PC-9 (cell line): Measurements from ENCODE around the gene DPYD. TPM values are rescaled to one million over a fixed set of nuclear protein-coding genes. Genes with fewer than 3 reads are reported as not detected.

Source experiments
- BruUV-seq: library from RNA; stranded (reverse); fragments of 400-500 nt; replicated peaks from 2 replicates; lab custom pipeline; 2021; lab: Mats Ljungman, UMichigan
- CTCF ChIA-PET: fragments of 300-600 bp; sonication (Branson Sonifier 250); formaldehyde crosslinking; loops from one replicate; lab custom pipeline; 2022; ENCODE audit warnings: antibody characterized with exemption; lab: Charles Lee
- POLR2A ChIA-PET: fragments of 300-600 bp; sonication (Branson Sonifier 250); formaldehyde crosslinking; loops from one replicate; lab custom pipeline; 2022; ENCODE audit warnings: antibody characterized with exemption; ENCODE audit not compliant: unreplicated experiment; lab: Charles Lee
- DNase-seq, 2 experiments: peaks; one replicate each; pipeline versions ENCODE4 v3.0.0 to v3.0.0-alpha.2; 2015 to 2022; ENCODE audit warnings: mixed read lengths in 1 of 2
- H2AFZ ChIP-seq: fragments of 200-600 bp; sonication (generic); 2 replicates; pipeline ENCODE4 v1.8.1; 2017; ENCODE audit warnings: antibody characterized with exemption
- H3F3A ChIP-seq: fragments of 200-600 bp; sonication (generic); 2 replicates; pipeline ENCODE4 v1.8.1; 2017; ENCODE audit warnings: antibody characterized with exemption, mild to moderate bottlenecking, low read depth; ENCODE audit not compliant: insufficient read depth
- H3K27ac ChIP-seq: fragments of 200-600 bp; sonication (generic); 2 replicates; pipeline ENCODE4 v1.6.1; 2016; ENCODE audit warnings: mixed run types
- H3K27me3 ChIP-seq: fragments of 200-600 bp; sonication (generic); 2 replicates; pipeline ENCODE4 v1.6.1; 2016; ENCODE audit warnings: low read depth, mixed run types; ENCODE audit not compliant: insufficient read depth
- H3K36me3 ChIP-seq: fragments of 200-600 bp; sonication (generic); 2 replicates; pipeline ENCODE4 v1.6.1; 2016; ENCODE audit warnings: low read depth, mixed run types
- H3K4me1 ChIP-seq: fragments of 200-600 bp; sonication (generic); replicated peaks from 2 replicates; pipeline ENCODE4 v1.6.1; 2016; ENCODE audit warnings: mixed run types; ENCODE audit not compliant: insufficient read depth
- H3K4me2 ChIP-seq: fragments of 200-600 bp; sonication (generic); 2 replicates; pipeline ENCODE4 v1.6.1; 2017; ENCODE audit warnings: mixed run types
- H3K4me3 ChIP-seq: fragments of 200-600 bp; sonication (generic); 2 replicates; pipeline ENCODE4 v1.6.1; 2016; ENCODE audit warnings: mixed run types
- H3K79me2 ChIP-seq: fragments of 200-600 bp; sonication (generic); 2 replicates; pipeline ENCODE4 v1.6.1; 2017; ENCODE audit warnings: low read depth, mixed run types
- H3K9me2 ChIP-seq: fragments of 200-600 bp; sonication (generic); 2 replicates; pipeline ENCODE4 v1.8.1; 2017; ENCODE audit warnings: mild to moderate bottlenecking; ENCODE audit not compliant: insufficient read depth
- H3K9me3 ChIP-seq: fragments of 200-600 bp; sonication (generic); 2 replicates; pipeline ENCODE4 v1.8.1; 2016; ENCODE audit warnings: low read depth; ENCODE audit not compliant: insufficient read depth
- H4K20me1 ChIP-seq: fragments of 200-600 bp; sonication (generic); 2 replicates; pipeline ENCODE4 v1.8.1; 2017; ENCODE audit not compliant: insufficient read depth
- EZH2 ChIP-seq: fragments of 200-600 bp; sonication (generic); IDR thresholded peaks from 2 replicates; pipeline ENCODE4 v1.8.0; 2017; ENCODE audit warnings: antibody characterized with exemption, low read depth
- intact Hi-C: fragments of 100-400 bp; cut with micrococcal nuclease; formaldehyde crosslinking; loops from one replicate; pipeline ENCODE4 v1.10.0; 2022; ENCODE audit not compliant: unreplicated experiment
- total RNA-seq: library from RNA; stranded (reverse); gene quantifications from 2 replicates; pipeline ENCODE4 v1.2.3, GENCODE V29; 2021
- TF ChIP-seq, protein P1 (sequence below): fragments of 200-600 bp; sonication (generic); conservative IDR thresholded peaks from 2 replicates; pipeline ENCODE4 v1.6.1; 2017; ENCODE audit warnings: mixed run types, antibody characterized with exemption, mild to moderate bottlenecking, moderate library complexity

DPYD gene
- total RNA-seq, 1 experiment from 2014 or later: 24.1 TPM

DNA sequence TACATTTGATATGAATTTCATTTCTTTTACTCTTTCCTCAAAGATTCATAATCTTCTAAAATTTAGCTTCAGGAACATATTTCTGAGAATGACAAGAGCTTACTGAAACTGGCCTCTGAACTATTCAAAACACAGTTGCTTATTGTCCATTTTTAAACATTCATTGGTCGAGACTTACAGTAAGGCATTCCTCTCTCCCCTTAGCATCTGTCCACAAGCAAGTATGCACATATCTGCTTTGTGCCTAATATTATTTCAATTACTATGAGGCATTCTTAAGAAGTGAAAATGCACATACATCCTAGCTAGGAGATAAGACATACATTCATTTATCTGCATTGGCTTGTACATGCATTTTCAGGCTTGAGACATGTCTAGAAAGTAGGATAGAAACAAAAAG, 710.5 kb downstream of the DPYD start:
- no peak for DNase-seq
- Histone ChIP-seq H3F3A (no peaks in the 10 kb centered on the region), H3K4me3 (no peak overlapping the region), H3K27ac (no peak overlapping the region), H2AFZ (peak overlapping the region; percentile 7; the same call in 1 of the 2 replicates), H3K27me3 (no peaks in the 10 kb centered on the region), H3K4me2 (no peak overlapping the region), H4K20me1 (no peaks in the 10 kb centered on the region), H3K9me3 (no peaks in the 10 kb centered on the region), H3K4me1 (no peaks in the 10 kb centered on the region), H3K36me3 (no peaks in the 10 kb centered on the region), H3K79me2 (no peaks in the 10 kb centered on the region), H3K9me2 (no peaks in the 10 kb centered on the region)
- CTCF ChIA-PET: no interaction called here
- POLR2A ChIA-PET: no interaction called here
- BruUV-seq: no TSS peak
- intact Hi-C loops: no loop called here
- TF ChIP-seq, protein P1, sequence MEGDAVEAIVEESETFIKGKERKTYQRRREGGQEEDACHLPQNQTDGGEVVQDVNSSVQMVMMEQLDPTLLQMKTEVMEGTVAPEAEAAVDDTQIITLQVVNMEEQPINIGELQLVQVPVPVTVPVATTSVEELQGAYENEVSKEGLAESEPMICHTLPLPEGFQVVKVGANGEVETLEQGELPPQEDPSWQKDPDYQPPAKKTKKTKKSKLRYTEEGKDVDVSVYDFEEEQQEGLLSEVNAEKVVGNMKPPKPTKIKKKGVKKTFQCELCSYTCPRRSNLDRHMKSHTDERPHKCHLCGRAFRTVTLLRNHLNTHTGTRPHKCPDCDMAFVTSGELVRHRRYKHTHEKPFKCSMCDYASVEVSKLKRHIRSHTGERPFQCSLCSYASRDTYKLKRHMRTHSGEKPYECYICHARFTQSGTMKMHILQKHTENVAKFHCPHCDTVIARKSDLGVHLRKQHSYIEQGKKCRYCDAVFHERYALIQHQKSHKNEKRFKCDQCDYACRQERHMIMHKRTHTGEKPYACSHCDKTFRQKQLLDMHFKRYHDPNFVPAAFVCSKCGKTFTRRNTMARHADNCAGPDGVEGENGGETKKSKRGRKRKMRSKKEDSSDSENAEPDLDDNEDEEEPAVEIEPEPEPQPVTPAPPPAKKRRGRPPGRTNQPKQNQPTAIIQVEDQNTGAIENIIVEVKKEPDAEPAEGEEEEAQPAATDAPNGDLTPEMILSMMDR: no peak
- TF ChIP-seq EZH2: no peak

- no peaks in the 10 kb centered on the region for H3K79me2 ChIP-seq
- H3K36me3 ChIP-seq: no peaks in the 10 kb centered on the region
- no peaks in the 10 kb centered on the region for H3K4me1 ChIP-seq
- H3K27ac ChIP-seq: no peak overlapping the region
- no peak for TF ChIP-seq EZH2
- TF ChIP-seq, protein P1: no peak
- no TSS peak for BruUV-seq
- no peak overlapping the region for H3K4me3 ChIP-seq
- H3K9me2 ChIP-seq: no peaks in the 10 kb centered on the region
- H4K20me1 ChIP-seq: no peaks in the 10 kb centered on the region
- no peak overlapping the region for H2AFZ ChIP-seq
- intact Hi-C loops: no loop called here
- H3K9me3 ChIP-seq: no peaks in the 10 kb centered on the region
- H3K27me3 ChIP-seq: no peaks in the 10 kb centered on the region
- H3F3A ChIP-seq: no peaks in the 10 kb centered on the region
- H3K4me2 ChIP-seq: no peak overlapping the region
- no peak for DNase-seq
- POLR2A ChIA-PET: interaction anchor here (0.6 to 0.7 kb wide), 2 partner anchors 9 to 19 kb away, joined by 6 read pairs; no protein-coding TSS in a partner anchor
- CTCF ChIA-PET: no interaction called here
Measured at GRCh38 chr1:97209381-97209957, 711.4 kb downstream of the DPYD start.

- no peak for DNase-seq
- no peaks in the 10 kb centered on the region for H3K36me3 ChIP-seq
Measured at GRCh38 chr1:97207868-97208267, 713.0 kb downstream of the DPYD start.

More at GRCh38 chr1:97207868-97208267, 713.0 kb downstream of the DPYD start:
- no peaks in the 10 kb centered on the region for H3K4me1 ChIP-seq
- POLR2A ChIA-PET: no interaction called here
- H3K4me2 ChIP-seq: no peak overlapping the region
- no peak for TF ChIP-seq EZH2
- TF ChIP-seq, protein P1: no peak
- no peaks in the 10 kb centered on the region for H3K79me2 ChIP-seq
- no peak overlapping the region for H3K27ac ChIP-seq
- CTCF ChIA-PET: no interaction called here
- intact Hi-C loops: no loop called here
- H3K27me3 ChIP-seq: no peaks in the 10 kb centered on the region
- H4K20me1 ChIP-seq: no peaks in the 10 kb centered on the region
- no peak overlapping the region for H2AFZ ChIP-seq
- H3K4me3 ChIP-seq: no peak overlapping the region
- no TSS peak for BruUV-seq
- H3K9me3 ChIP-seq: no peaks in the 10 kb centered on the region
- H3K9me2 ChIP-seq: no peaks in the 10 kb centered on the region
- no peaks in the 10 kb centered on the region for H3F3A ChIP-seq
